ENCODE measurements around the gene BDP1.
"Not testable (repeated sequence)": the region's sequence is repeated elsewhere in the genome, so short reads cannot be mapped to it uniquely, and the experiment has no call there.

- not testable (repeated sequence) for TF ChIP-seq CTCF (conservative IDR thresholded peaks at IDR 0.05); ZFX (IDR thresholded peaks at IDR 0.05)
Measured at GRCh38 chr5:71445015-71445414, 10.4 kb upstream of the BDP1 start.

Data from C4-2B (cell line).